RWPE2 (cell line): Measurements from ENCODE around the gene ASB10.

Experiments
- ATAC-seq: fragments of 200-7000 bp; cut with Tn5 transposase; 3 replicates; pipeline ENCODE4 v1.9.1; 2021; ENCODE audit warnings: low read depth
- DNase-seq: peaks from one replicate; pipeline ENCODE4 v3.0.0-alpha.2; 2020; ENCODE audit warnings: low spot score
- H3K27ac ChIP-seq: fragments of 450-650 bp; 2 replicates; pipeline ENCODE4 v1.5.1; 2017; ENCODE audit warnings: mild to moderate bottlenecking; ENCODE audit not compliant: poor library complexity, severe bottlenecking
- H3K27me3 ChIP-seq: fragments of 250-450 bp; sonication (Bioruptor Pico); 2 replicates; pipeline ENCODE4 v1.5.1; 2021; ENCODE audit warnings: mild to moderate bottlenecking, moderate library complexity; ENCODE audit not compliant: insufficient read depth, poor library complexity, severe bottlenecking
- H3K36me3 ChIP-seq: fragments of 250-450 bp; sonication (Bioruptor Pico); 2 replicates; pipeline ENCODE4 v1.5.1; 2020; ENCODE audit warnings: low read depth, mild to moderate bottlenecking, moderate library complexity
- H3K4me1 ChIP-seq: fragments of 250-450 bp; sonication (Bioruptor Pico); 2 replicates; pipeline ENCODE4 v1.5.1; 2021; ENCODE audit warnings: mild to moderate bottlenecking, moderate library complexity; ENCODE audit not compliant: insufficient read depth, poor library complexity, severe bottlenecking
- H3K4me3 ChIP-seq: fragments of 250-450 bp; sonication (Bioruptor Pico); 2 replicates; pipeline ENCODE4 v1.5.1; 2021; ENCODE audit warnings: mild to moderate bottlenecking, moderate library complexity; ENCODE audit not compliant: severe bottlenecking
- H3K9me3 ChIP-seq: fragments of 250-450 bp; sonication (Bioruptor Pico); 2 replicates; pipeline ENCODE4 v1.5.1; 2021; ENCODE audit warnings: mild to moderate bottlenecking, moderate library complexity; ENCODE audit not compliant: severe bottlenecking
- TF ChIP-seq, protein P1 (sequence below): fragments of 450-650 bp; IDR thresholded peaks from one replicate; pipeline ENCODE4 v1.5.1; 2017; ENCODE audit warnings: mild to moderate bottlenecking, moderate library complexity; ENCODE audit not compliant: poor library complexity, severe bottlenecking

The ASB10 gene

DNA sequence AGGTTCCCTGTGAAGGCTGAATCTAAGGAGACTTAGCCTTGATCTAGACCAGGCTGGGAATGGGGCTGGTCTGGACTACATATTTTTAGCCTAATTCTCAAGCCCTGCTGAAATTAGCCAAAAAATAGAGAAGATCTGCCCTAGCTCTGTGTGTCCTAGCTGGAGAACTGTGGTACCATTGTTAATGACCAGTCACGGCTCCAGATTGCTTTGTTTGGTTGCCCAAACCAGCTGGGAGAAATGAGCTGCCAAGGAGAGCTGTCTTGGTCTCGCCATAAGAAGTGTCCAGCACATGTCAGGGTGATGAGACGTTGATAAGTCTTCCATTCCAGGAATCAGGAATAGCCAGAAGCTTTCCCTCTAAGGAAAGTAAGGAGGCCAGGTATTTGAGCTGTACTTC lies 40.3 kb downstream of the ASB10 start:
- H3K27me3 ChIP-seq: no peaks in the 10 kb centered on the region
- H3K36me3 ChIP-seq: peaks cover 17% of the 10 kb centered on the region
- no peak overlapping the region for H3K4me3 ChIP-seq
- H3K4me1 ChIP-seq: no peaks in the 10 kb centered on the region
- H3K27ac ChIP-seq: no peak overlapping the region
- TF ChIP-seq, protein P1, sequence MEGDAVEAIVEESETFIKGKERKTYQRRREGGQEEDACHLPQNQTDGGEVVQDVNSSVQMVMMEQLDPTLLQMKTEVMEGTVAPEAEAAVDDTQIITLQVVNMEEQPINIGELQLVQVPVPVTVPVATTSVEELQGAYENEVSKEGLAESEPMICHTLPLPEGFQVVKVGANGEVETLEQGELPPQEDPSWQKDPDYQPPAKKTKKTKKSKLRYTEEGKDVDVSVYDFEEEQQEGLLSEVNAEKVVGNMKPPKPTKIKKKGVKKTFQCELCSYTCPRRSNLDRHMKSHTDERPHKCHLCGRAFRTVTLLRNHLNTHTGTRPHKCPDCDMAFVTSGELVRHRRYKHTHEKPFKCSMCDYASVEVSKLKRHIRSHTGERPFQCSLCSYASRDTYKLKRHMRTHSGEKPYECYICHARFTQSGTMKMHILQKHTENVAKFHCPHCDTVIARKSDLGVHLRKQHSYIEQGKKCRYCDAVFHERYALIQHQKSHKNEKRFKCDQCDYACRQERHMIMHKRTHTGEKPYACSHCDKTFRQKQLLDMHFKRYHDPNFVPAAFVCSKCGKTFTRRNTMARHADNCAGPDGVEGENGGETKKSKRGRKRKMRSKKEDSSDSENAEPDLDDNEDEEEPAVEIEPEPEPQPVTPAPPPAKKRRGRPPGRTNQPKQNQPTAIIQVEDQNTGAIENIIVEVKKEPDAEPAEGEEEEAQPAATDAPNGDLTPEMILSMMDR: no peak
- DNase-seq (no peak), ATAC-seq (no peak)
- H3K9me3 ChIP-seq: no peaks in the 10 kb centered on the region

DNA sequence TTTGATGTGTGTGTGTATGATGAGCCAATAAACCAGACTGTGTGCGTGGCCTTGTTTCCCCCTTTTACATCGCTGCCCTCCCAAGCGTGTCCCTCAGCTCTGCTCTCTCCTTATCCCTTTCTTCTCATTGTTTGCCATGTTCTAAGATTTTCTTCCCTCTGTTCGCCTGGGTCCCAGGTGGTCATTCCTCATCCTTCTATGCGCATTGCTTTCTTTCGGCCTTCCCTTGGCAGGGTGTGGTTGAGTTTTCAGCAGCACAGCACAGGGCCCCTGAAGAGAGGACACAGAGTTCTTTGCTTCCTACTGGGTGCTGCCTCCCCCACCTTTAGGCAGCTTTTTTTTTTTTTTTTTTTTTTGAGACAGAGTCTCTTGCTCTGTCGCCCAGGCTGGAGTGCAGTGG lies 42.7 kb downstream of the ASB10 start:
- no peak overlapping the region for H3K4me3 ChIP-seq
- DNase-seq: no peak
- peaks cover 32% of the 10 kb centered on the region for H3K36me3 ChIP-seq
- no peak for ATAC-seq
- TF ChIP-seq, protein P1: no peak
- H3K9me3 ChIP-seq: no peaks in the 10 kb centered on the region
- H3K27me3 ChIP-seq: no peaks in the 10 kb centered on the region
- no peaks in the 10 kb centered on the region for H3K4me1 ChIP-seq
- no peak overlapping the region for H3K27ac ChIP-seq

DNA sequence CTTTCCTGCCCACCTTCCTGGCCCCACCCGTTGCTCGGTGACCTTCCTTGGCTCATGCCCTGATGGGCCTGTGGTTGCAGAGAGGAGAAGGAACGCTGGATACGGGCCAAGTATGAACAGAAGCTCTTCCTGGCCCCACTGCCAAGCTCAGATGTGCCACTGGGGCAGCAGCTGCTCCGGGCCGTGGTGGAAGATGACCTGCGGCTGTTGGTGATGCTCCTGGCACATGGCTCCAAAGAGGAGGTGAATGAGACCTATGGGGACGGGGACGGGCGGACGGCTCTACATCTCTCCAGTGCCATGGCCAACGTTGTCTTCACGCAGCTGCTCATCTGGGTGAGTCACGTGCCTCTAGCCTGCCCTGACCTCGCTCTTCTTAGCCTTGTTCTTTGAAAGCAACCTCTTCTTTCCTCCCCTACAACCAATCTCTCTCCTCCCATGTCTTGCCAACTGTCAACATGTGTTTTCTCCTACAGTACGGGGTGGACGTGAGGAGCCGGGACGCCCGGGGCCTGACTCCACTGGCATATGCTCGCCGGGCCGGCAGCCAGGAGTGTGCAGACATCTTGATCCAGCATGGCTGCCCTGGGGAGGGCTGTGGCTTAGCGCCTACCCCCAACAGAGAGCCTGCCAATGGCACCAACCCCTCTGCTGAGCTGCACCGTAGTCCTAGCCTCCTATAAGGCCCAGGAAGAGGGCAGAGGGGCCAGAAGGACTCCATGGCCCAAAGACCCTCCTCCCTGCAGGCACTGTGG lies 43.6 kb downstream of the ASB10 start:
- Histone ChIP-seq H3K27ac (no peak overlapping the region), H3K4me1 (no peaks in the 10 kb centered on the region), H3K27me3 (no peaks in the 10 kb centered on the region), H3K9me3 (no peaks in the 10 kb centered on the region), H3K36me3 (peaks cover 36% of the 10 kb centered on the region), H3K4me3 (no peak overlapping the region)
- TF ChIP-seq, protein P1: no peak
- ATAC-seq: no peak
- DNase-seq: peak; percentile 34

DNA sequence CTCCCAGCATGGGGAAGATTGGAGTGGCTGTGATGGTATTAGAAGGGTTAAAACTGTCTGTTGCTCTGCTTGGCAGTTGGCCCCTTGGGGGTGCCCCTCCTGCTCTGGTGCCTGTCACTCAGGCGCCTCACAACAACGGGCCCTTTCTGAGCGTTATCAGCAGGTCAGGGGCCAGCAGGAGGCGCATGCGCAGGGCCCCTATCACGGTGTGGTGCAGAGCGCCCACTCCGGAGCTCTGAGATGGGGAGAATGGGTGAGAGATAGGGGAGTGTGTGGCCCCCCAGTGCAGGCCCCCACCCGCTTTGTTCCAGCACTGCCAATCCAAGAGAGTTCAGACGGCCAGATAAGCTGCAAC lies 44.4 kb downstream of the ASB10 start:
- DNase-seq (peak; percentile 52), ATAC-seq (no peak)
- H3K9me3 ChIP-seq: no peaks in the 10 kb centered on the region
- TF ChIP-seq, protein P1: no peak
- no peak overlapping the region for H3K27ac ChIP-seq
- H3K4me1 ChIP-seq: no peaks in the 10 kb centered on the region
- H3K36me3 ChIP-seq: peaks cover 36% of the 10 kb centered on the region
- H3K4me3 ChIP-seq: no peak overlapping the region
- H3K27me3 ChIP-seq: no peaks in the 10 kb centered on the region
